Measurements from ENCODE around the gene BCAS1. TPM values are rescaled to one million over a fixed set of nuclear protein-coding genes. Genes with fewer than 3 reads are reported as not detected.

BCAS1 gene
- total and polyA plus RNA-seq, 12 donors: 0.07 to 2.3 (median 0.13) TPM; not detected in 7

- H3K27me3 ChIP-seq: no peaks in the 10 kb centered on the region
- no peaks in the 10 kb centered on the region for H3K9me3 ChIP-seq (replicated peaks in 1 of 3)
- WGBS, 4 donors: 42 to 92% (median 49%) methylated on average over 1 of the region's 1 CpG
- intact Hi-C loops (cut with DNase I): no loop called here
- no peaks in the 10 kb centered on the region for H3K36me3 ChIP-seq (replicated peaks in 1 of 2)
- no peak for DNase-seq
- H3K4me3 ChIP-seq: no peak overlapping the region
- H3K4me1 ChIP-seq (replicated peaks in 1 of 2): no peaks in the 10 kb centered on the region
- TF ChIP-seq, protein P1, sequence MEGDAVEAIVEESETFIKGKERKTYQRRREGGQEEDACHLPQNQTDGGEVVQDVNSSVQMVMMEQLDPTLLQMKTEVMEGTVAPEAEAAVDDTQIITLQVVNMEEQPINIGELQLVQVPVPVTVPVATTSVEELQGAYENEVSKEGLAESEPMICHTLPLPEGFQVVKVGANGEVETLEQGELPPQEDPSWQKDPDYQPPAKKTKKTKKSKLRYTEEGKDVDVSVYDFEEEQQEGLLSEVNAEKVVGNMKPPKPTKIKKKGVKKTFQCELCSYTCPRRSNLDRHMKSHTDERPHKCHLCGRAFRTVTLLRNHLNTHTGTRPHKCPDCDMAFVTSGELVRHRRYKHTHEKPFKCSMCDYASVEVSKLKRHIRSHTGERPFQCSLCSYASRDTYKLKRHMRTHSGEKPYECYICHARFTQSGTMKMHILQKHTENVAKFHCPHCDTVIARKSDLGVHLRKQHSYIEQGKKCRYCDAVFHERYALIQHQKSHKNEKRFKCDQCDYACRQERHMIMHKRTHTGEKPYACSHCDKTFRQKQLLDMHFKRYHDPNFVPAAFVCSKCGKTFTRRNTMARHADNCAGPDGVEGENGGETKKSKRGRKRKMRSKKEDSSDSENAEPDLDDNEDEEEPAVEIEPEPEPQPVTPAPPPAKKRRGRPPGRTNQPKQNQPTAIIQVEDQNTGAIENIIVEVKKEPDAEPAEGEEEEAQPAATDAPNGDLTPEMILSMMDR (IDR thresholded peaks at IDR 0.05): no peak
- TF ChIP-seq POLR2A (IDR thresholded peaks at IDR 0.05): no peak
- H3K27ac ChIP-seq: no peak overlapping the region
These were observed 18.0 kb upstream of the BCAS1 start for GRCh38 chr20:54088430-54088829.

DNA sequence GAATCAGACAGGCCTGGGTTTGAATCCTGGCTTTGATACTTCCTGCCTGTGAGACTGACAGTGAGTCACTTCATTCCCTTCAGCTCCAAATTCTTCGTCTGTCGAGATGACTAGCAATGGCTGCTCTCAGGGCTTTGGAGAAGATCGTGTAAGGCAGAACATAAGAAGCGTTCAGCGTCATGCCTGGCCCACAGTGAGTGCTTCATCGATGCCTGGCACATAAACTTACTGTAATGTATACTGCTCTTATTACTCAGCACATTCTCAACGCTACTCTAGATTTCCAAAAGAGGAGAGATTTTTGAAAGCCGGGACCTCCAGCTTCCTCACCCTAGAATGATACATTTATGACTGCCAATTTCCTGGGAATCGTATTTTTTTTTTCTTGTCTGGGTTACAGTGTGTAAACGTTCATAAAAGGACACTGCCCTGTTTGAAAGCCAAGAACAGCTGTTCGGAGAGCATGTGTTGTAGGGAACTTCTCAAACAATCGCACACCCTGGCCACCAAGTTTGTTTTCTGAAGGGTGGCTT is 16.2 kb upstream of the BCAS1 start:
- TF ChIP-seq, protein P1 (IDR thresholded peaks at IDR 0.05): no peak
- no peak for TF ChIP-seq POLR2A (IDR thresholded peaks at IDR 0.05)
- no peak for DNase-seq
- Histone ChIP-seq H3K27ac (no peak overlapping the region), H3K9me3 (replicated peaks in 1 of 3) (no peaks in the 10 kb centered on the region), H3K36me3 (replicated peaks in 1 of 2) (no peaks in the 10 kb centered on the region), H3K4me3 (no peak overlapping the region), H3K4me1 (replicated peaks in 1 of 2) (no peaks in the 10 kb centered on the region), H3K27me3 (no peaks in the 10 kb centered on the region)
- 59 to 77% (median 67%) methylated on average over 12 of the region's 12 CpGs for WGBS, 4 donors
- intact Hi-C loops (cut with DNase I): no loop called here

GRCh38 chr20:54085910-54086309 is 15.5 kb upstream of the BCAS1 start:
- H3K4me3 ChIP-seq: no peak overlapping the region
- H3K27me3 ChIP-seq: no peaks in the 10 kb centered on the region
- 76 to 85% (median 80%) methylated on average over 3 of the region's 3 CpGs for WGBS, 4 donors
- no peaks in the 10 kb centered on the region for H3K36me3 ChIP-seq (replicated peaks in 1 of 2)
- no peak for DNase-seq
- no peaks in the 10 kb centered on the region for H3K4me1 ChIP-seq (replicated peaks in 1 of 2)
- intact Hi-C loops (cut with DNase I): no loop called here
- H3K9me3 ChIP-seq (replicated peaks in 1 of 3): no peaks in the 10 kb centered on the region
- H3K27ac ChIP-seq: no peak overlapping the region
- TF ChIP-seq, protein P1 (IDR thresholded peaks at IDR 0.05): no peak
- no peak for TF ChIP-seq POLR2A (IDR thresholded peaks at IDR 0.05)

DNA sequence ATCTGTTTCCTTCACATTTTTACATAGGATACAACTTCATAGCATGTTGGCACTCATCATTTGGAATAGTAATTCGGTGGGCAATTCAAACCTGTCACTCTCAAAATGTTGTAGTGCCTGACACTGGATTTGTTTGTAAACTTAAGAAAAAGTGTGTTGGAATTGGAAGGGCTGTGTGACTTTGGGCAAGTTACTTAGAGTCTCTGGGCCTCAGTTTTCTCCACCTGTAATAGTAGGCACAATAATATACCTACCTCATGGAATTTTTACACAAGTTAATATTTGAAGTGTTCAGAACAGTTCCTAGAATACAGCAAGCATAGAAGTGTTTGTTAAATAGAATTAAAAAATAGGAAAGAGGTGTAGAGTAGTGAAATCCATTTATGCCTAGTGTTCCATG is 15.0 kb upstream of the BCAS1 start:
- 79 to 86% (median 82%) methylated on average over 1 of the region's 1 CpG for WGBS, 4 donors
- TF ChIP-seq POLR2A (IDR thresholded peaks at IDR 0.05): no peak
- TF ChIP-seq, protein P1 (IDR thresholded peaks at IDR 0.05): no peak
- H3K4me3 ChIP-seq: no peak overlapping the region
- no peaks in the 10 kb centered on the region for H3K27me3 ChIP-seq
- no peaks in the 10 kb centered on the region for H3K9me3 ChIP-seq (replicated peaks in 1 of 3)
- H3K4me1 ChIP-seq (replicated peaks in 1 of 2): no peaks in the 10 kb centered on the region
- intact Hi-C loops (cut with DNase I): no loop called here
- no peaks in the 10 kb centered on the region for H3K36me3 ChIP-seq (replicated peaks in 1 of 2)
- no peak for DNase-seq
- H3K27ac ChIP-seq: no peak overlapping the region

All from adrenal gland (tissue), 12 donors.